IPS-18c (cell line): ENCODE results near the gene RACK1.
"Not testable (repeated sequence)": the region's sequence is repeated elsewhere in the genome, so short reads cannot be mapped to it uniquely, and the experiment has no call there.

Experiments
- H3K4me3 ChIP-seq: 2 replicates; pipeline ENCODE4 v1.7.0; 2013; ENCODE audit warnings: low read depth, mild to moderate bottlenecking, low read length, moderate library complexity; ENCODE audit not compliant: insufficient read depth
- H3K9me3 ChIP-seq: one replicate; pipeline ENCODE4 v1.6.1; 2013; ENCODE audit warnings: mild to moderate bottlenecking, low read length, moderate library complexity; ENCODE audit not compliant: control insufficient read depth, insufficient read depth

Gene RACK1

GRCh38 chr5:181222630-181223057 is 21.1 kb downstream of the RACK1 start:
- Histone ChIP-seq H3K4me3 (peak overlapping the region; percentile 96), H3K9me3 (no peaks in the 10 kb centered on the region)

DNA sequence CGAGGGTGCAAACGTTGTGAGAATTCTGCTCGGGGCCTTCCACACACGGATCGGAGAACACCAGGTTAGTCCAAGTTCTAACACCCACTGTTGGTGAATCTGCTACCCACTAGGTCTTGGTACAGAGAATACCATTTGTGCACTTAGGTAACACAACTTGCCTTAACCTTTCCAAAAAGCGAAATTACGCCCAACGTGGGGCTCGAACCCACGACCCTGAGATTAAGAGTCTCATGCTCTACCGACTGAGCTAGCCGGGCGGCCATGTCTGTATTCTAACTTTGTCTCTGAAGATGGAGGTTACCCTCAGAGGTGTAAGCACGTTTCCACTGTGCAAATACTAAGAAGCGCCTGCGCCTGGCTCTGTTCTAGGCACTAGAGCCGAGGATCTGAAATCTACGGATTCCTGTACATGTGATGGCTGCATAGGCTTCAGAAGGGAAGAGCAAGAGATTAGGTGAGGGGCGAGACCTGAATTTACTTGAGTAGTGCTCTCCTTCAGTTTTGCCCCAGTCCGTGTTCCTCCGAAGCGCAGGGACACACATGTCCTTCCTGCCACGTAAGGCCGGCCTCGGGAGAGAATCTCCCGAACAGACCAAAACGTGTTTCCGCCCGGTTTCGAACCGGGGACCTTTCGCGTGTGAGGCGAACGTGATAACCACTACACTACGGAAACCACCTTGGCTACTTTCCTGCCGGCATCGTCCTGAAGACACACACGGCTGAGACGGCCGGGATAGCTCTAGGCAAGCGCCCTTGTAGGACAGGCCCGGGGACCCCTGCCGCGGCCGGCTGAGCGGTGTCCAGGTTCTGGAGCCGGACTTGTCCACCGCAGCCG is 21.7 kb downstream of the RACK1 start:
- Histone ChIP-seq H3K9me3 (no peaks in the 10 kb centered on the region), H3K4me3 (peak overlapping the region; percentile 96)

DNA sequence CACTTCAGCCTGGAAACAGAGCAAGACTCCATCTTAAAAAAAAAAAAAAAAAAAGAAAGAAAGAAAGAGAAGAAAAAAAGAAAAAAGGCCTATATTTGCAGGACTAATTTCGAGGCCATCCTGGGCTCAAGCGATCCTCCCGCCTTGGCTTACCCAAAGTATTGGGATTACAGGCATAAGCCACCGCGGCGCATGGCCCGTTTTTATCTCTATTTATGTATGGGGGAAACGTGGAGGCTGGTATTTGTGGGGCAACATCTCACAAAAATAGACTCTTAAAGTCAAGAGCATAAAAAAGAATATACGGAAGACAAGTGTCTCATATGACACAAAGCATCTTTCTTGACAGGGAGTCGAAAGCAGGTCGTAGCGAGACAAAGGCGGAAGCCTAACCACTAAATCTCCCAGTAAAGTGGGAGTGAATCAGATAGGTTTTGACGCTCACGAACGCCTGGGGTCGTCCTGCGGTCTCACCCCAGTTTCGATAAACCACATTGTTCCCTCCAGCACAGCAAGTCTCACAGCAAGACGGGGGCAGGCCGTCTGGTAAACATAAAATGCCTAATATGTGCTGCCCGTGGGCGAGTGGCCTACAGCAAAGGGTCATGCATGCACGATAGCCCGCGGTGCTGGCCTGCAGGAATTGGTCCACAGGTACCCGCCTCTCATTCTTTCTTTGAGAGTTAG is 22.5 kb downstream of the RACK1 start:
- Histone ChIP-seq H3K9me3 (no peaks in the 10 kb centered on the region), H3K4me3 (peak overlapping the region; percentile 37; the same call in 1 of the 2 replicates)

DNA sequence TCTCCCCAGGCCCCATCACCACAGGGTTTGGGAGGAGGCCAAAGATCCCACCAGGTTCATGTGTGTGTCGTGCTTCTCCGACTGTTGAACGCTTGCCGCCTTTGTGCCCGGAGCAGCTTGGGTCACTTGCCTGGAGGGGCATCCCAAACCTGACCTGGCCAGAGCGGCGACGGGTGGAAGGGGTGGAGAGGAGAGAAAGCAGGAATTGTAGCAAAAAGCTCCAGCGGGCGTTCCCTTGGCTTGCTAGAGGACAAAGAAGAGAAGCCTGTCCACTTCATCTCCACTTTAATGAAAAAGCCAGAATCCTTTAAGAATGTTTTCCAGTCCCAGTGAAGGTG is 23.6 kb downstream of the RACK1 start:
- H3K4me3 ChIP-seq: no peak overlapping the region
- H3K9me3 ChIP-seq: no peaks in the 10 kb centered on the region

GRCh38 chr5:181219262-181220177 is 24.2 kb downstream of the RACK1 start:
- Histone ChIP-seq H3K9me3 (no peaks in the 10 kb centered on the region), H3K4me3 (no peak overlapping the region)

DNA sequence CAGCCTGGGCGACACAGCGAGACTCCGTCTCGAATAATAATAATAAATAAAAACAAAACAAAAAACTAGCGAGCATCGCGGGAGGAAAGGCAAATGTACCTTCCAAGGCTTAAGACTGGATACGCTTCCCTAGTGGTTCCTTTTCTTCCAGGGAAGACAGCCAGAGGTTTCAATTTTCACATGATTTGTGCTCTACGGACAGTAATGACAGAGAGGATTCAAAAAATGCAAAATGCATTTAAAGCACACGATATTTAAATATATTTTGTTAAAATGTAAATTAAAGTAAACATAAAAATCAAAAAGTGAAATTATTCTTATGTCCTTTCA is 24.9 kb downstream of the RACK1 start:
- peak overlapping the region; percentile 29 for H3K4me3 ChIP-seq

DNA sequence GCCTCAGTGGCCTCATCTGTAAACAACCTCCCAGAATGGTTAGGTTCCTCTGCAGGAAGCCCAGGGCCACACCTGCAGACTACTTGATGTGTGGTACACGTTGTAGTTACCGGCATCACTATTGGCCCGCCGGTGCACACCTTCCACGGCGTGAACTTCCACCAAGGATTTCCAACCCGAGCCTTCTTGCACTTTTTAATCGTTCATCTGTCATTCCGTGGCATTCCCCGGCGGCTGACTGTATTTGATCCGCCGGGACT is 26.0 kb downstream of the RACK1 start:
- Histone ChIP-seq H3K4me3 (peak overlapping the region; percentile 74), H3K9me3 (no peaks in the 10 kb centered on the region)

More for the DNA sequence above, 24.9 kb downstream of the RACK1 start:
- no peaks in the 10 kb centered on the region for H3K9me3 ChIP-seq

DNA sequence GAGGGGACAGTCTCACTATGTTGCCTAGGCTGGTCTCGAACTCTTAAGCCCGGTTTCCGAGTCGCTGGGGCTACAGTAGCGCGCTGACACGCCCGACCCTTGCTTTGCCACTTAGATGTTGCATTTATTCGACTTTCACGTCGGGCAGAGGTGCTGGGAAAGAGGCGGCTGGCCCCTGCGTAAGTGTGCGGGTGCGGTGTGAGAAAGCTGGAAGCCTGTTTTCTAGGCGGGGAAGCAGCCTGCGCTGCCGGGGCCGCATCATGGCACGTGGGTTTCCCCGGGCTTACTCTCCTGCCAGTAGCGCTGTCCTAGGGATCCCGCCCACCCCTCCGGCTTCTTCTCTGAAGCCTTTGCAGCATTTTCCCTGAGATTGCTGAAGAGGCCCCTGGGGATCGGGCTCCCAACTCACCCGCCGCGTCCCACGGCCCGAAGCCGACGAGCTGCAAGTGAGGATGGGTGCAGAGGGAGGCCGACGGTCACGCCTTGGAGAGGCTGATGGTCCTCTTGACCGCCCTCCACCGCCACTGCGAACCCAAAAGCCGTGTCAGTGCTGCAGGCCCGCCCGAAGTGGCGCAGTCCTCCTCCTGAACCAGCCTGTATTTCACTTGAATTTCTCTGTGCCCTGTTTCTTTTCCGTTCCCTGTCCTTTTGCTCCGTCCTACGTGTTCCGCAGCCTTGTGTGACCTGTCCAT is 26.4 kb downstream of the RACK1 start:
- Histone ChIP-seq H3K9me3 (no peaks in the 10 kb centered on the region), H3K4me3 (peak overlapping the region; percentile 74)

- peak overlapping the region; percentile 50 for H3K4me3 ChIP-seq
- H3K9me3 ChIP-seq: no peaks in the 10 kb centered on the region
These were observed 27.4 kb downstream of the RACK1 start for GRCh38 chr5:181215997-181216989.

- not testable (repeated sequence) for H3K4me3 ChIP-seq, H3K9me3 ChIP-seq
These were observed 29.5 kb downstream of the RACK1 start for GRCh38 chr5:181214249-181214648.

GRCh38 chr5:181212934-181213333 is 30.8 kb downstream of the RACK1 start:
- H3K9me3 ChIP-seq: no peaks in the 10 kb centered on the region
- no peak overlapping the region for H3K4me3 ChIP-seq

GRCh38 chr5:181212080-181212479 is 31.6 kb downstream of the RACK1 start:
- no peaks in the 10 kb centered on the region for H3K9me3 ChIP-seq
- H3K4me3 ChIP-seq: no peak overlapping the region

GRCh38 chr5:181211208-181211607 is 32.5 kb downstream of the RACK1 start:
- H3K4me3 ChIP-seq: no peak overlapping the region

DNA sequence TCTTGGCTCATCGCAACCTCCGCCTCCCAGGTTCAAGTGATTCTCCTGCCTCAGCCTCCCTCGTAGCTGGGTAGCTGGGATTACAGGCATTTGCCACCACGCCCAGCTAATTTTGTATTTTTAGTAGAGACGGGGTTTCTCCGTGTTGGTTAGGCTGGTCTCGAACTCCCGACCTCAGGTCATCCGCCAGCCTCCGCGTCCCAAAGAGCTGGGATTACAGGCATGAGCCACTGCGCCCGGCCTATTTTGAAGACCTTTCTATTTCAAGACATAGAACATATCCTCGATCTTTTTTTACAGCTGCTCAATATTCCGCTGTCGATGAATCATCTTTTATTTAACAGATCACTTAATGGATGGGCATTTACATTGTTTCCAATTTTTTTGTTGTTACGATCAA is 33.0 kb downstream of the RACK1 start:
- not testable (repeated sequence) for H3K4me3 ChIP-seq, H3K9me3 ChIP-seq

More at GRCh38 chr5:181211208-181211607, 32.5 kb downstream of the RACK1 start:
- no peaks in the 10 kb centered on the region for H3K9me3 ChIP-seq

GRCh38 chr5:181210148-181210547 is 33.6 kb downstream of the RACK1 start:
- H3K4me3 ChIP-seq, H3K9me3 ChIP-seq: not testable (repeated sequence)

DNA sequence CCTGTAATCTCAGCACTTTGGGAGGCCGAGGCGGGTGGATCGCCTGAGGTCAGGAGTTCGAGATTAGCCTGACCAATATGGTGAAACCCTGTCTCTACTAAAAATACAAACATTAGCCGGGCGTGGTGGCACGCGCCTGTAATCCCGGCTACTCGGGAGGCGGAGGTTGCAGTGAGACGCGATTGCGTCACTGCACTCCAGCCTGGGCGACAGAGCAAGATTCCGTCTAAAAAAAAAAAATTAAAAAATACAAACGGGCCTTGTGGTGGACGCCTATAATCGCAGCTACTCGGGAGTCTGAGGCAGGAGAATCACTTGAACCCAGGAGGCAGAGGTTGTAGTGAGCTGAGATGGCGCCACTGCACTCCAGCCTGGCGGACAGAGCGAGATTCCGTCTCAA is 34.7 kb downstream of the RACK1 start:
- not testable (repeated sequence) for H3K4me3 ChIP-seq, H3K9me3 ChIP-seq
